ENCODE data around the gene ECE2.
"Not testable (repeated sequence)": the region's sequence is repeated elsewhere in the genome, so short reads cannot be mapped to it uniquely, and the experiment has no call there.

ECE2 gene

GRCh38 chr3:184241141-184241446 lies 34.7 kb upstream of the ECE2 start:
- no peak for DNase-seq

DNA sequence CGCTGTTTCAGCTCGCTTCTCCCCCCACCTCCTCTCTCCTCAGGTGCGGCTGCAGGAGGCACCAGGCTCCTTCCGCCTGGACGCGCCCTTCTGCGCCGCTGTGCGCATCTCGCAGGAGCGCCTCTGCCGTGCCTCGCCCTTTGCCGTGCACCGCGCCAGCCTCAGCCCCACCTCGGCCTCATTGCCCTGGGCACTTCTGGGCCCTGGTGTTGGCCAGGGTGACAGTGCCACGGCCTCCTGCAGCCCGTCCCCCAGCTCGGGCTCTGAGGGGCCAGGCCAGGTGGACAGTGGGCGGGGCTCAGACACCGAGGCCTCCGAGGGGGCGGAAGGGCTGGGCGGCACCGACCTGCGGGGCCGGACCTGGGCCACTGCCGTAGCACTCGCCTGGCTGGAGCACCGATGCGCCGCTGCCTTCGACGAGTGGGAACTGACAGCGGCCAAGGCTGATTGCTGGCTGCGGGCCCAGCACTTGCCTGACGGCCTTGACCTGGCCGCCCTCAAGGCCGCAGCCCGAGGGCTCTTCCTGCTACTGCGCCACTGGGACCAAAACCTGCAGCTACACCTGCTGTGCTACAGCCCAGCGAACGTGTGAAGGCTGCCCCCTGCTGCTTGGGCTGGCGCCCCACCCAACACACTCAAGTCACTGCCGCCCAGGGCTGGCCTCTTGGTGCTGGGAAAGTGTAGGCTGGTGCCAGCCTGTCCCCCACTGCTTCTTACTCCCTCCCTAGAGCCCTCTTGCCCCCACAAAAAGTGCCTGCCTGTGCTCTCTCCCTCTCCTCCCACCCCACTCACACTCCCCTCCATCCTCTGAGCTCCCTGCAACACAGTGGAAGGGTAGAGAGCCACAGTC lies 34.1 kb upstream of the ECE2 start:
- no peak for DNase-seq

- DNase-seq = no peak
These were observed 33.5 kb upstream of the ECE2 start for GRCh38 chr3:184242297-184242685.

GRCh38 chr3:184248454-184249411 lies 27.1 kb upstream of the ECE2 start, which contains the start of gene ALG3:
TSS of gene ALG3 (minus strand) at chr3:184248962. CDS start at chr3:184248940, 22 bp downstream.
- DNase-seq = peak; percentile 83 to 94

- peak; percentile 97 to 98 for DNase-seq
These were observed 26.2 kb upstream of the ECE2 start, which contains the start of gene EEF1AKMT4 for GRCh38 chr3:184249412-184250166. TSS of gene EEF1AKMT4 (plus strand) at chr3:184249672. CDS start at chr3:184249695, 23 bp downstream.

DNA sequence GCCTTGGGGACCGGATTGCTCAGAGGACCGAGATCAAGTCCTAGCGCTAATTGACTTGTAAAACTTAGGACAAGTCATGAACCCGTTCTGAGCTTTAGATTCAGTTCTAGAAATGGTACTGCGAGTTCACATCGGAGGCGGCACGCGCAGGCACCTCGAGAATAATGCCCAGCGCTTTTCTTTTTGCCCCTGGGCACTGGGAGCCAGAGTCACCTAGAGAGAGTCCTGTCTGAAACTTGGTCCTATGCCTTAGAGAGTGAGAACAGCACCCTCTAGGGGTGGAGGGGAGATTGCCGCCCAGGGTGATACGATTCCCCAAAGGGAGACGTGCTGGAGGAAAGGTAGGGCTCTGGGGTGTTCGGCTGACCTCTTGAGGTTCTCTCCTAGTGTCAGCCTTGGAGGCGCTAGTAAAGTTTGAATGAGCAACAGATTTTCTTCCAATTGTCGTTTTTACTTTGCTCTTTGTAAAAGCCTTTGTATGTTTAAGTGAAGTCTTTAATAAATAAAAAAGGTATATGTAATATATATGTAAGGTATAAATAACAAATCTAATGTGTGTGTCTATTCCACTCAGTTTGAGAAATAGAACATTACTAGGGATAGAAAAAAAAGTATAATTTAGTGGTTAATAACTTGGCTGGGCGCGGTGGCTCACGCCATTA lies 25.5 kb upstream of the ECE2 start:
- DNase-seq = peak; percentile 91 to 95

DNA sequence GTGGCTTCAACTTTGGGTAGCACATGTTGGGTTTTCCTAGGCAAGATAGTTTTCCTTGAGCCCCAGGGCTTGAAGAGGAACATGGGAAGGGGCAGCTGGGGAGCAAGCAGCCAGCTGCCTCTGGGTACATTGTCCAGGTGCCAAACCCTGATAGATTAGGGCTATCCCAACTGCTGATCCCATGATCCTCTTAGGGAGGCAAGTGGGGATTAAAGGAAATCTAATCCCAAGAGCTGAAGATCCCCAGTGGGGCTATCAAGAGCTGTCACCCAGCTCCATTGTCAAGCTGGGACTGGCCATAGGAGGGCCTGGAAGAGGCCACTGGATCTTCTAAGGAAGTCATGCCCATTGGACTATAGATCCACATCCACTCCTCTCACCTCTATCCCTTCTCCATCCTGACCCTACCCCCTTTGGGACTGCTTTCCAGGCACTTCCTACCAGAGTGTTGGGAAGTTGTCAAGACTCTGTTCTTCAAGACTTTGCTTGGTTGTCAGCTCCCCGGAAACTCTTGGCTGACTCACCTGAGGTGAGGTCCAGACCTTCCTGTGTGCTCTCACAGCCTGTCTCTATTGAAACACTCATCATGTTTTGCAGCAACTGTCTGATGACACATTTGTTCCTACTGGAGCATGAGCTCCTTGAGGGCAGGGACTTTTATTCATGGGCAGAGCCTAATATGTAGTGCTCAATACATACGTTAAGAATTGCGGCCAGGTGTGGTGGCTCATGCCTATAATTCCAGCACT lies 20.4 kb upstream of the ECE2 start:
- no peak for DNase-seq

GRCh38 chr3:184257083-184257915 lies 18.5 kb upstream of the ECE2 start:
- no peak for DNase-seq

DNA sequence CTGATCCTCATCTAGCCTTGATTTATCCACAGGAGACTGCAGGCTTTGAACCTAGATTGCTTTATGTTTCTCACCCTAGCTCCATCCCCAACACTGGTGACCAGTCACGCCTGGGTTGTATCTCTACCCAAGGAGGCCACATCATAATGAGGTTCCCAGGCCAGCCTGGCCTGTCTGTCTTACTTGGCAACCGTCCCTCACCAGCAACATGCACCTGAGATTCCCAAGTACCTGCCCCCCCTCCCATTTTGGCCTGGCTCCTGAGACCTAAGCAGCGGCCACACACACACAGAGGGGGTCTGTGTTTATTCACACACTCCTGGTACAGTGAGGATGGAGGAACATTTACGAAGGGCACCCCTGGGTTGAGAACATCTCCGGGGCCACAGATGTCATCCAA lies 16.9 kb upstream of the ECE2 start:
- DNase-seq = no peak

DNA sequence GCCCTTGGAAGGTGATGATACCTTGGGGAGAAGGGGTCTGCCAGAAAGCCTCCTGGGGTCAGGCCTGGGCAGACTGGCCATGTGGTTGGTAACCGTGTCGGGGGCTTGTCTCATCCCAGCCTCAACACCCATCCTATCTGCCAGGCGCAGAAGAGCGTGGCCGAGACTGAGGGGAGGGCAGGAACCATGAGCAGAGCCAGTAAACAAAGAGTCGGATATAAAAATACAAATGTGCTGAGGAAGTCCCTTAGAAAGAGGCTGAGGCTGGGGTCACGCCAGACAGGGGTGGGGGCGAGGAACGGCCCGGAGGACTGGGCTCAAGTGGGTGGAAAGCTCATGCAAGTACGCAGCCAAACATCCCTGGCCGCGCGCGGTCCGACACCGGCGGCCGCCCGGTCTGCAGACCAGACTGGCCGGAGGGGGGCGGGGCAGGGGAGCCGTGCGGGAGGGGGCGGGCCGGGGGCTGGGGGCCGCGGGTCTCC lies 16.4 kb upstream of the ECE2 start:
- no peak for DNase-seq

DNA sequence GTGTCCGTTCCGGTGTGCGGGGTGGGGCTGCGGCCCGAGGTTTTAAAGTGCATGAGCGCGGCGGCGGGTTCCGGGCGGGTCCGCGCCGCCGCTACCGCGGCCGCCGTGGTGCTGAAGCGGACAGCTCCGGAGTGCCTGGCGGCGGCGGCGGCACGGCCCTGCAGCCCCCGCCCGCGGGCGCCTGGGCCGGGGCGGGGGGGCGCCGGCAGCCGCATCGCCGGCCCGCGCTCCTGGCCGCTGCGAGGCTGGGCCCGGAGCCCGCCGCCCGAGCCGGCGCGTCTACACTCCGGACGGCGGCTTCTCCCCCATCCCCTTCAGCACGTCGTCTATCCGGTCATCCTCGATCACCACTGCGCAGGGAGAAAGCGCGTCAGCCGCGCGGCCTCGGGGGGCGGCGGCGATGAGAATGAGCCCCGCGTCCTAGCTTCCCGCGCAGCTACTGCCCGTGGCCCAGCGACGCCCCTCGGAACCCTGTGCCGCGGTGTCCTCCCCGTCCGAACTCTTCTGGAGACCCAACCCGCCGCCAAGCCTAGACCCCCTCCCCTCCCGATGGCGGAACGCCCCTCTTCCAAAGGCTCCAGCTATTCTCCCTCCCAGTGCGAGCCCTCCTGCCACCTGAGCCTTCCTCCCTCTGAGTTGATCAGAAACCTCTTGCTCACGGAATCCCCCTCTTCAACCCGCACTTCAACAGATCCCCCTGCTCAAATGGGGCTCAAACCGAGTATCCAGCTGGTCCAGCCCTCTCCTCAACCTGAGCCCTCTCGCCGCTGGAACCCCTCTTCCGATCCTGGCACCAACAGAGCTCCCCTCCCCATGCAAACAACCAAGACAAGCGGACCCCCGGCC lies 15.7 kb upstream of the ECE2 start:
- no peak for DNase-seq

GRCh38 chr3:184260724-184261269 lies 15.0 kb upstream of the ECE2 start:
- no peak for DNase-seq

GRCh38 chr3:184261270-184261853 lies 14.5 kb upstream of the ECE2 start, which contains the start of gene CAMK2N2:
TSS of gene CAMK2N2 (minus strand) at chr3:184261553. CDS start at chr3:184261285, 268 bp downstream.
- DNase-seq = peak; percentile 90 to 94

GRCh38 chr3:184261854-184262763 lies 13.7 kb upstream of the ECE2 start:
- DNase-seq = peak in 1 of 2 experiments; percentile 57

GRCh38 chr3:184262764-184263179 lies 13.1 kb upstream of the ECE2 start:
- no peak for DNase-seq

DNA sequence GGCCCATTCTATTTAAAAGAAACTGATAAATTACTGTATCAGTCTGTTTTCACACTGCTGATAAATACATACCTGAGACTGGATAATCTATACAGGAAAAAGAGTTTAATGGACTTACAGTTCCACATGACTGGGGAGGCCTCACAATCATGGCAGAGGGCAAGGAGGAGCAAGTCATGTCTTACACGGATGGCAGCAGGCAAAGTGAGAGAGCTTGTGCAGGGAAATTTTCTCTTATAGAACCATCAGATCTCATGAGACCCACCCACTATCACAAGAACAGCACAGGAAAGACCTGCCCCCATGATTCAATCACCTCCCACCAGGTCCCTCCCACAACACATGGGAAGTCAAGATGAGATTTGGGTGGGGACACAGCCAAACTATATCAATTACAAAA lies 8.6 kb upstream of the ECE2 start:
- DNase-seq = not testable (repeated sequence)

DNA sequence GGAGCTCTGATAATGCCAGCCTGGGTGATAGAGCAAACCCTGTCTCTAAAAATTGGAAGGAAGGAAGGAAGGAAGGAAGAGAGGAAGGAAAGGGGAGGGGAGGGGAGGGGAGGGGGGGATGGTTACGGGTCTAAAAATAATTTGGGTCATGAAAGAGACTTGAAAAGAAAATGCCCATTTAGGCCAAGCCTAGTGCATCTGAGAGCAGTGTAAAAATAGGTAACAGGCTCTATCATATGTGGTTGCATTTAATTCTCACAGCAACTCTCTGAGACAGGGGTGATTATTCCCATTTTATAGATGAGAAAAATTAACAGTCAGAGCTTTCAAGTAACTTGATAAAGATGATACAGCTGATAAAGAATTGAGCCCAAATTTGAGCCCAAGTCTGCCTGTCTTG lies 3.6 kb upstream of the ECE2 start:
- no peak for DNase-seq

DNA sequence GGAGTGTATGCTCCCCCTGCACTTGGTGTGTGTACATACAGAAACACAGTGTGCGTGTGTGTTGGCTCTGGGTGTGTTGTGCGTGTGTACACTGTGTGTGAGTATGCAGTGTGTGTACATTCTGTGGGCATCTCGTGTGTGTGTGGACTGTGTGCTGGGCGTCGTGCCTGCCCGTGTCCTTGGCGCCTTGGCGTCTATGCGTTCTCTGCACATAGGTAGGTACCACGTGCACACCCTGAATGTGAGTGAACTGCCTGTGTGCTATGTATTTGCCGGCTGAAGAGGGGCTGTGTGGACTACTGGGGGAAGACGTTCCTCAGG lies 481 bp upstream of the ECE2 start:
- no peak for DNase-seq
